Measurements from ENCODE around the gene ATG4B. TPM values are rescaled to one million over a fixed set of nuclear protein-coding genes. Genes with fewer than 3 reads are reported as not detected.

ATG4B gene
- total and polyA plus RNA-seq, 9 of the 15 experiments (the other 6 are each of a cell fraction or from before 2014, with no cell fraction given) = 5.9 to 58.8 (median 35.6) TPM

DNA sequence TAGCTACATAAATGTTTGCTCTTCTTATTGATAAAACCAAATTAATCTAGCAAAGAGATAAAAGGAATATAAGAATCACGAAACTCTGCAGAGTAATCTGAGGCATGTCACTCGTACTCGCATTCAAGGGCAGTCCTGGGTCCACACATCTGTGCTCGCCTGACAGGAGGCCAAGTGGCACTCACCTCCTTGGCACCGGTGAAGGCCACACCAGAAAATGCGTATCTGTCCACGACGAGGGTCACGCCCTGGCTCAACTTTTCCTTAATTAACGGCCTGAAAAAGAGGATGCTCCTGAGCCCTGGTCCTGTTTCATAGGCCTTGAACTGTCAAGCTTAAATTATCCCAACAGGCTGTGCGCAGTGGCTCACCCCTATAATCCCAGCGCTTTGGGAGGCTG is 42.6 kb downstream of the ATG4B start:
- H3K27ac ChIP-seq (ENCODE audit: extremely low read depth, low read depth, low read length) = no peak overlapping the region
- no peaks in the 10 kb centered on the region for H3K9me3 ChIP-seq (replicated peaks; ENCODE audit: control insufficient read depth, insufficient read depth, low read depth, low read length)
- 98% methylated on average over 7 of the region's 12 CpGs for WGBS (ENCODE audit: insufficient coverage, low coverage, missing lambda C conversion rate)
- H2AFZ ChIP-seq (ENCODE audit: low read depth, low read length) = no peak overlapping the region
- FAIRE-seq (no peak), ATAC-seq (no peak), DNase-seq (ENCODE audit: extremely low read depth in 1 of 4, low spot score in 3 of 4) (no peak)
- H3K79me2 ChIP-seq (ENCODE audit: control insufficient read depth, insufficient read depth, low read length) = peaks cover 16% of the 10 kb centered on the region
- H3K36me3 ChIP-seq (ENCODE audit: control insufficient read depth, insufficient read depth, low read length) = peaks cover 94% of the 10 kb centered on the region
- H3K27me3 ChIP-seq (ENCODE audit: control insufficient read depth in 2 of 2, insufficient read depth in 2 of 2, low read length in 2 of 2) = no peaks in the 10 kb centered on the region
- ChIA-PET POLR2A (interaction anchor here (0.6 to 1.7 kb wide), 3 partner anchors 13 to 188 kb away, joined by 3 to 4 read pairs (median 4); no protein-coding TSS in a partner anchor), CTCF (ENCODE audit: low intra/inter-chr PET ratio) (no interaction called here)
- BruUV-seq (replicated peaks) = no TSS peak
- in situ Hi-C loops (cut with MboI) (no loop called here), intact Hi-C loops (cut with micrococcal nuclease) (no loop called here)
- no peak overlapping the region; a peak in 1 of 4 replicates for H3K9ac ChIP-seq (ENCODE audit: insufficient read depth in 1 of 2, low read depth in 2 of 2, low read length in 2 of 2)
- H3K4me1 ChIP-seq (replicated peaks in 1 of 2; ENCODE audit: control insufficient read depth in 2 of 2, insufficient read depth in 2 of 2, low read length in 2 of 2) = peaks cover 0 to 5% of the 10 kb centered on the region in 2 experiments; a peak in 2 of 5 replicates
- no peaks in the 10 kb centered on the region for H4K20me1 ChIP-seq (replicated peaks; ENCODE audit: control insufficient read depth, insufficient read depth, low read length)
- no peak overlapping the region for H3K4me3 ChIP-seq
- no peaks in the 10 kb centered on the region for H3K9me1 ChIP-seq (ENCODE audit: control insufficient read depth, insufficient read depth, low read length)
- no peak overlapping the region for H3K4me2 ChIP-seq (ENCODE audit: insufficient read depth, low read length)
- TF ChIP-seq, protein P1, sequence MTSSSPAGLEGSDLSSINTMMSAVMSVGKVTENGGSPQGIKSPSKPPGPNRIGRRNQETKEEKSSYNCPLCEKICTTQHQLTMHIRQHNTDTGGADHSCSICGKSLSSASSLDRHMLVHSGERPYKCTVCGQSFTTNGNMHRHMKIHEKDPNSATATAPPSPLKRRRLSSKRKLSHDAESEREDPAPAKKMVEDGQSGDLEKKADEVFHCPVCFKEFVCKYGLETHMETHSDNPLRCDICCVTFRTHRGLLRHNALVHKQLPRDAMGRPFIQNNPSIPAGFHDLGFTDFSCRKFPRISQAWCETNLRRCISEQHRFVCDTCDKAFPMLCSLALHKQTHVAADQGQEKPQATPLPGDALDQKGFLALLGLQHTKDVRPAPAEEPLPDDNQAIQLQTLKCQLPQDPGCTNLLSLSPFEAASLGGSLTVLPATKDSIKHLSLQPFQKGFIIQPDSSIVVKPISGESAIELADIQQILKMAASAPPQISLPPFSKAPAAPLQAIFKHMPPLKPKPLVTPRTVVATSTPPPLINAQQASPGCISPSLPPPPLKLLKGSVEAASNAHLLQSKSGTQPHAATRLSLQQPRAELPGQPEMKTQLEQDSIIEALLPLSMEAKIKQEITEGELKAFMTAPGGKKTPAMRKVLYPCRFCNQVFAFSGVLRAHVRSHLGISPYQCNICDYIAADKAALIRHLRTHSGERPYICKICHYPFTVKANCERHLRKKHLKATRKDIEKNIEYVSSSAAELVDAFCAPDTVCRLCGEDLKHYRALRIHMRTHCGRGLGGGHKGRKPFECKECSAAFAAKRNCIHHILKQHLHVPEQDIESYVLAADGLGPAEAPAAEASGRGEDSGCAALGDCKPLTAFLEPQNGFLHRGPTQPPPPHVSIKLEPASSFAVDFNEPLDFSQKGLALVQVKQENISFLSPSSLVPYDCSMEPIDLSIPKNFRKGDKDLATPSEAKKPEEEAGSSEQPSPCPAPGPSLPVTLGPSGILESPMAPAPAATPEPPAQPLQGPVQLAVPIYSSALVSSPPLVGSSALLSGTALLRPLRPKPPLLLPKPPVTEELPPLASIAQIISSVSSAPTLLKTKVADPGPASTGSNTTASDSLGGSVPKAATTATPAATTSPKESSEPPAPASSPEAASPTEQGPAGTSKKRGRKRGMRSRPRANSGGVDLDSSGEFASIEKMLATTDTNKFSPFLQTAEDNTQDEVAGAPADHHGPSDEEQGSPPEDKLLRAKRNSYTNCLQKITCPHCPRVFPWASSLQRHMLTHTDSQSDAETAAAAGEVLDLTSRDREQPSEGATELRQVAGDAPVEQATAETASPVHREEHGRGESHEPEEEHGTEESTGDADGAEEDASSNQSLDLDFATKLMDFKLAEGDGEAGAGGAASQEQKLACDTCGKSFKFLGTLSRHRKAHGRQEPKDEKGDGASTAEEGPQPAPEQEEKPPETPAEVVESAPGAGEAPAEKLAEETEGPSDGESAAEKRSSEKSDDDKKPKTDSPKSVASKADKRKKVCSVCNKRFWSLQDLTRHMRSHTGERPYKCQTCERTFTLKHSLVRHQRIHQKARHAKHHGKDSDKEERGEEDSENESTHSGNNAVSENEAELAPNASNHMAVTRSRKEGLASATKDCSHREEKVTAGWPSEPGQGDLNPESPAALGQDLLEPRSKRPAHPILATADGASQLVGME (CRISPR knock-in tag; IDR thresholded peaks at IDR 0.05) = no peak
- no peak for TF ChIP-seq ZNF507 (tag; conservative IDR thresholded peaks at IDR 0.05)
- TF ChIP-seq, protein P2, sequence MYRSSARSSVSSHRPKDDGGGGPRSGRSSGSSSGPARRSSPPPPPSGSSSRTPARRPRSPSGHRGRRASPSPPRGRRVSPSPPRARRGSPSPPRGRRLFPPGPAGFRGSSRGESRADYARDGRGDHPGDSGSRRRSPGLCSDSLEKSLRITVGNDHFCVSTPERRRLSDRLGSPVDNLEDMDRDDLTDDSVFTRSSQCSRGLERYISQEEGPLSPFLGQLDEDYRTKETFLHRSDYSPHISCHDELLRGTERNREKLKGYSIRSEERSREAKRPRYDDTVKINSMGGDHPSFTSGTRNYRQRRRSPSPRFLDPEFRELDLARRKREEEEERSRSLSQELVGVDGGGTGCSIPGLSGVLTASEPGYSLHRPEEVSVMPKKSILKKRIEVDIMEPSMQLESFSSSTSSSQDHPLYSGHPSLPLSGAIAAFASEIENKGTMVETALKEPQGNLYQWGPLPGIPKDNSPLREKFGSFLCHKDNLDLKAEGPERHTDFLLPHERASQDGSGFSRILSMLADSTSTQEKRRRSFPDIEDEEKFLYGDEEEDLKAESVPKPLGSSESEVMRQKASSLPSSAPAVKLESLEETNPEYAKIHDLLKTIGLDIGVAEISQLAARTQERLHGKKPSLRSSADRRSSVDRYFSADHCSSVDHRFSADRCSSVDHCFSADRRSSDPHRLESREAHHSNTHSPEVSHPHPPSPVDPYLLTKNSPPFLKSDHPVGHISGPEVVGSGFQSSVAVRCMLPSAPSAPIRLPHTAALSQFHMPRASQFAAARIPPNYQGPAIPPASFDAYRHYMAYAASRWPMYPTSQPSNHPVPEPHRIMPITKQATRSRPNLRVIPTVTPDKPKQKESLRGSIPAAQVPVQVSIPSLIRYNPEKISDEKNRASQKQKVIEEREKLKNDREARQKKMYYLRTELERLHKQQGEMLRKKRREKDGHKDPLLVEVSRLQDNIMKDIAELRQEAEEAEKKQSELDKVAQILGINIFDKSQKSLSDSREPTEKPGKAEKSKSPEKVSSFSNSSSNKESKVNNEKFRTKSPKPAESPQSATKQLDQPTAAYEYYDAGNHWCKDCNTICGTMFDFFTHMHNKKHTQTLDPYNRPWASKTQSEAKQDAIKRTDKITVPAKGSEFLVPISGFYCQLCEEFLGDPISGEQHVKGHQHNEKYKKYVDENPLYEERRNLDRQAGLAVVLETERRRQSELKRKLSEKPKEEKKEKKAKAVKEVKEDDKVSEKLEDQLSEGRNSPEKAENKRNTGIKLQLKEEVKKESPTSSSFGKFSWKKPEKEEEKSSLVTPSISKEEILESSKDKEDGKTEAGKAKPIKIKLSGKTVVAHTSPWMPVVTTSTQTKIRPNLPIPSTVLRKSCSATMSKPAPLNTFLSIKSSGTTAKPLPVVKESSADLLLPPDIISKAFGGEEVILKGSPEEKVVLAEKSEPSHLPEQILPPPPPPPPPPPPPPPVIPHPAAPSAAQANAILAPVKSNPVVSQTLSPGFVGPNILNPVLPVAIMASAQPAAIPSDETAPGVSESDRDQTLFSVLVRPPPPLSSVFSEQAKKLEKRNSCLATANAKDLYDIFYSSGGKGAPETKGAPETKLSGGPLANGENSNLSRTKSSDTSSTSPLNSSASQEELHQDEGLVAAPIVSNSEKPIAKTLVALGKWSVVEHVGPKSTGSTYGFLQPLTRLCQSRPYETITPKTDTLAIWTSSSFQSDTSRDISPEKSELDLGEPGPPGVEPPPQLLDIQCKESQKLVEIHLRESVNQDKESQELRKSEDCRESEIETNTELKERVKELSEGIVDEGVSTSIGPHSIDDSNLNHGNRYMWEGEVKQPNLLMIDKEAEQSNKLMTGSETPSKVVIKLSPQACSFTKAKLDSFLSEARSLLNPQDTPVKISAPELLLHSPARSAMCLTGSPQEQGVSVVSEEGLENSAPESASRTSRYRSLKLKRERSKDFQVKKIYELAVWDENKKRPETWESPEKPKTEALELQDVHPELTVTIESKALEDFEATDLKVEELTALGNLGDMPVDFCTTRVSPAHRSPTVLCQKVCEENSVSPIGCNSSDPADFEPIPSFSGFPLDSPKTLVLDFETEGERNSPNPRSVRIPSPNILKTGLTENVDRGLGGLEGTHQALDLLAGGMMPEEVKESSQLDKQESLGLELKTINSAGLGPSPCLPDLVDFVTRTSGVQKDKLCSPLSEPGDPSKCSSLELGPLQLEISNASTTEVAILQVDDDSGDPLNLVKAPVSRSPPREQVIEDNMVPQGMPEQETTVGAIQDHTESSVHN (IDR thresholded peaks at IDR 0.05; ENCODE audit: borderline replicate concordance in 1 of 2, low read depth in 1 of 2) = no peak
- TF ChIP-seq, protein P3, sequence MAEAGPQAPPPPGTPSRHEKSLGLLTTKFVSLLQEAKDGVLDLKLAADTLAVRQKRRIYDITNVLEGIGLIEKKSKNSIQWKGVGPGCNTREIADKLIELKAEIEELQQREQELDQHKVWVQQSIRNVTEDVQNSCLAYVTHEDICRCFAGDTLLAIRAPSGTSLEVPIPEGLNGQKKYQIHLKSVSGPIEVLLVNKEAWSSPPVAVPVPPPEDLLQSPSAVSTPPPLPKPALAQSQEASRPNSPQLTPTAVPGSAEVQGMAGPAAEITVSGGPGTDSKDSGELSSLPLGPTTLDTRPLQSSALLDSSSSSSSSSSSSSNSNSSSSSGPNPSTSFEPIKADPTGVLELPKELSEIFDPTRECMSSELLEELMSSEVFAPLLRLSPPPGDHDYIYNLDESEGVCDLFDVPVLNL (CRISPR knock-in tag; IDR thresholded peaks at IDR 0.05; ENCODE audit: low read depth) = no peak
- TF ChIP-seq RBM25 (IDR thresholded peaks at IDR 0.05; ENCODE audit: low read depth, low read length, severe bottlenecking) = no peak
- no peak for TF ChIP-seq ZNF384 (IDR thresholded peaks at IDR 0.05; ENCODE audit: low read depth, low read length)
- no peak for TF ChIP-seq ZNF311 (CRISPR knock-in tag; IDR thresholded peaks at IDR 0.05)
